ENCODE measurements around the gene PCDH9.

DNA sequence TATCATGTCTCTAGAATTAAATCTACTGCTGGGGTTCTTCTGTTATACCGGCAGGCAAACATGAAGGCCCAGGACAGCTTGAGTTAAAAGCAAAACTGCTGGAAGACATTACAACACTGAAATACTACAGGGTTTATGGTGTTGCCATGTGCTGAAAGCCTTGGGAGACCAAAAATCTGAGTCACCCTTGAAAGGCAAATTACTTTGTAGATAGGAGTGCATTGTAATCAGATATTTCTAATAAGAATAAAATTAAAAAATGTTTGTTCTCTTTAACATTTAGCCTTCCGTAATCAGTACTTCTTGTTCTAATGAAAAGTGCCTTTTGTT is 181.3 kb downstream of the PCDH9 start:
- no peak for TF ChIP-seq CTCF (IDR thresholded peaks at IDR 0.05)
- no peak for TF ChIP-seq POLR2A (IDR thresholded peaks at IDR 0.05)

Measured in right lobe of liver (tissue), 4 donors.